T-cell (primary cell): ENCODE data around the gene UBLCP1. TPM values are rescaled to one million over a fixed set of nuclear protein-coding genes. Genes with fewer than 3 reads are reported as not detected.
A peak's percentile ranks its signal among the peaks of the same experiment; 100 is the strongest.

Source experiments
- ATAC-seq, 4 experiments: fragments of 200-7000 bp in 3 of 4; fragments of 150-1000 bp in 1 of 4; cut with Tn5 transposase; replicated peaks in 1 of 4; 1 replicate in 3 of 4; 2 replicates in 1 of 4; pipeline ENCODE4 v1.10.0; 2021; ENCODE audit warnings: moderate library complexity in 3 of 4, mild to moderate bottlenecking in 2 of 4, moderate number of reproducible peaks in 1 of 4
- CTCF ChIA-PET, 2 donors: fragments of 300-600 bp; sonication (Branson Sonifier 250); formaldehyde crosslinking; loops; one replicate each; lab custom pipeline; 2022; ENCODE audit warnings: antibody characterized with exemption in 2 of 2; lab: Charles Lee
- POLR2A ChIA-PET, 2 donors: fragments of 300-600 bp; sonication (Branson Sonifier 250); formaldehyde crosslinking; loops; one replicate each; lab custom pipeline; 2022; ENCODE audit warnings: antibody characterized with exemption in 2 of 2; lab: Charles Lee
- DNase-seq, 35 experiments: peaks; one replicate each; pipeline versions ENCODE4 v3.0.0 to v3.0.0-alpha.2; 2013 to 2023
- H3K27ac ChIP-seq: one replicate; pipeline ENCODE4 v1.5.1; 2013; ENCODE audit warnings: low read length
- H3K27me3 ChIP-seq, 2 experiments: replicated peaks in 1 of 2; 1 replicate in 1 of 2; 2 replicates in 1 of 2; pipeline versions ENCODE4 v1.6.1 to v1.7.0; 2013; ENCODE audit warnings: low read length in 1 of 2, mixed read lengths in 1 of 2; ENCODE audit not compliant: control insufficient read depth in 2 of 2, insufficient read depth in 2 of 2; ENCODE audit errors: extremely low read depth in 1 of 2
- H3K36me3 ChIP-seq, 2 donors: 1 replicate in 1 of 2; 2 replicates in 1 of 2; pipeline versions ENCODE4 v1.6.1 to v1.7.0; 2013; ENCODE audit warnings: low read length in 1 of 2; ENCODE audit not compliant: control insufficient read depth in 2 of 2, insufficient read depth in 1 of 2; ENCODE audit errors: extremely low read depth in 1 of 2
- H3K4me1 ChIP-seq, 2 experiments: 1 replicate in 1 of 2; 2 replicates in 1 of 2; pipeline versions ENCODE4 v1.6.1 to v1.7.0; 2013; ENCODE audit warnings: low read length in 2 of 2, mixed read lengths in 1 of 2; ENCODE audit not compliant: insufficient read depth in 2 of 2, control insufficient read depth in 1 of 2; ENCODE audit errors: extremely low read depth in 1 of 2
- H3K4me3 ChIP-seq, 2 donors: 1 replicate in 1 of 2; 2 replicates in 1 of 2; pipeline versions ENCODE4 v1.5.1 to v1.7.0; 2013; ENCODE audit warnings: mild to moderate bottlenecking in 2 of 2, low read length in 1 of 2, moderate library complexity in 1 of 2; ENCODE audit not compliant: control insufficient read depth in 1 of 2; ENCODE audit errors: extremely low read depth in 1 of 2
- H3K9me3 ChIP-seq: 2 replicates; pipeline ENCODE4 v1.7.0; 2013
- H3K27ac Mint-ChIP-seq, 2 donors: one replicate each; pipeline ENCODE4 v1.8.0; 2020 to 2021; ENCODE audit warnings: mild to moderate bottlenecking in 2 of 2, mixed read lengths in 2 of 2
- H3K27me3 Mint-ChIP-seq, 2 donors: one replicate each; pipeline ENCODE4 v1.8.0; 2021 to 2022; ENCODE audit warnings: mixed read lengths in 2 of 2
- H3K36me3 Mint-ChIP-seq: one replicate; pipeline ENCODE4 v1.8.0; 2021; ENCODE audit warnings: mixed read lengths
- H3K4me1 Mint-ChIP-seq, 3 donors: one replicate each; pipeline ENCODE4 v1.8.0; 2020 to 2022; ENCODE audit warnings: mixed read lengths in 3 of 3, mild to moderate bottlenecking in 1 of 3
- H3K4me3 Mint-ChIP-seq, 3 donors: one replicate each; pipeline ENCODE4 v1.8.0; 2020 to 2022; ENCODE audit warnings: mild to moderate bottlenecking in 3 of 3, mixed read lengths in 3 of 3, moderate library complexity in 3 of 3
- H3K9me3 Mint-ChIP-seq, 3 donors: one replicate each; pipeline ENCODE4 v1.8.0; 2020 to 2022; ENCODE audit warnings: mixed read lengths in 3 of 3
- WGBS: methylation state at CpG from one replicate; pipeline ENCODE4 v1.1.5; 2013; ENCODE audit warnings: missing lambda C conversion rate; ENCODE audit not compliant: insufficient coverage; 5-methylcytosine and 5-hydroxymethylcytosine counted together
- total RNA-seq, 35 experiments: library from RNA in 6 of 35; stranded (reverse) in 6 of 35; fragments of 120-200 nt in 1 of 35; gene quantifications; one replicate each; pipeline versions ENCODE4 v1.2.1 to v1.2.4 and lab custom pipeline; 2013 to 2026

The UBLCP1 gene, protein sequence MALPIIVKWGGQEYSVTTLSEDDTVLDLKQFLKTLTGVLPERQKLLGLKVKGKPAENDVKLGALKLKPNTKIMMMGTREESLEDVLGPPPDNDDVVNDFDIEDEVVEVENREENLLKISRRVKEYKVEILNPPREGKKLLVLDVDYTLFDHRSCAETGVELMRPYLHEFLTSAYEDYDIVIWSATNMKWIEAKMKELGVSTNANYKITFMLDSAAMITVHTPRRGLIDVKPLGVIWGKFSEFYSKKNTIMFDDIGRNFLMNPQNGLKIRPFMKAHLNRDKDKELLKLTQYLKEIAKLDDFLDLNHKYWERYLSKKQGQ
- total RNA-seq (10 to 100 TPM; 22.3 to 29.4 (median 27.4) TPM), total RNA-seq (lab: John Stamatoyannopoulos, UW) (14.3 to 55.0 (median 25.6) reads per million in 29 experiments)
- 42.6 TPM for total RNA-seq (2013)

DNA sequence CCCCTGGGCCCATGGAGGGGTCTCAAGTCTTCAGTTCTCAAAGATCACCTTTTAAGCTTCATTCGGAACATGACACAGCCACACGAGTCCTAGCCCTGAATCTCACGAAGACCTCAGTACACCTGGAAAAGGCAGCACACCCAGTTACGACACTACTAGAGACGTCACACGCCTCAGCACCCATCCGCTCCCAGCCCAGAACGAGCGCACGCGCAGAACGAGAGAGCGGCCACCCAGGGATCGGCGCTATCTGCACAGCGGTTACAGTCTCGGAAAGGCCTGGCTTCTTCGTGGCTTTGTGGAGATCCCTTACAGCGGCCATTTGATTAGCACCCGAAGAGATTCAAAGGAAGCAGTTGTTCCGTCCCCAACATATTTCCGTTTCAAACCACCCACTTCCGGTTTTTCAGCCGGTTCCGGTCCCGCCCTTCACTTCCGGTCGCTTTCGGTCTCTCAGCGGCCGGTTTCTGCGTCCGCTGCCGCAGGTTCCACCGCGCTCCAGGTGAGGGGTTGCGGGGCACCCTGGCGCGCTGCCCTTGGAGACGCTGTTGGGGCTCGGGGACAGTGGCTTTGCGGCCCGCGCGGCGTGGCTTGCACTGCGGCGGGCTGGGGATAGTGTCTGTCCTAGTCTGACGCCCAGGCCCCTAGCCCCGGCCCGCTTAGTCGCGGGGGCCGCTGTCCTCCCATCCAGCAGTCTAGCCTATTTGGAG lies at the start of gene UBLCP1:
Gene UBLCP1 (plus strand): TSS at position 432 of the 710 bp plus-strand sequence. CDS start 5,626 bp downstream, outside the sequence.
- Mint-ChIP-seq H3K9me3 (peaks cover 0 to 4% (median 0%) of the 10 kb centered on the region in 3 donors), H3K27me3 (no peaks in the 10 kb centered on the region), H3K4me1 (peaks cover 49 to 56% (median 55%) of the 10 kb centered on the region in 3 donors), H3K4me3 (peak within 1 kb of the TSS; percentile 93 to 99 (median 98)), H3K27ac (peak within 1 kb of the TSS; percentile 99 to 100), H3K36me3 (peaks cover 22% of the 10 kb centered on the region)
- Histone ChIP-seq H3K27me3 (no peaks in the 10 kb centered on the region), H3K4me3 (peak within 1 kb of the TSS; percentile 82 to 99), H3K27ac (peak within 1 kb of the TSS; percentile 86), H3K9me3 (no peaks in the 10 kb centered on the region), H3K36me3 (no peaks in the 10 kb centered on the region), H3K4me1 (peaks cover 6 to 13% of the 10 kb centered on the region in 2 experiments)
- ATAC-seq = peak; percentile 86 to 89 (median 86)
- ChIA-PET POLR2A (interaction anchor here (0.5 to 1.5 kb wide), 6 partner anchors 17 to 670 kb away, joined by 3 to 16 read pairs (median 3); no protein-coding TSS in a partner anchor), CTCF (interaction anchor here (1.3 to 2.2 kb wide), 6 partner anchors 11 to 106 kb away, joined by 4 to 9 read pairs (median 6); no protein-coding TSS in a partner anchor)
- under 1% methylated on average over 54 of the region's 54 CpGs for WGBS
- peak; percentile 58 to 89 (median 75) for DNase-seq

DNA sequence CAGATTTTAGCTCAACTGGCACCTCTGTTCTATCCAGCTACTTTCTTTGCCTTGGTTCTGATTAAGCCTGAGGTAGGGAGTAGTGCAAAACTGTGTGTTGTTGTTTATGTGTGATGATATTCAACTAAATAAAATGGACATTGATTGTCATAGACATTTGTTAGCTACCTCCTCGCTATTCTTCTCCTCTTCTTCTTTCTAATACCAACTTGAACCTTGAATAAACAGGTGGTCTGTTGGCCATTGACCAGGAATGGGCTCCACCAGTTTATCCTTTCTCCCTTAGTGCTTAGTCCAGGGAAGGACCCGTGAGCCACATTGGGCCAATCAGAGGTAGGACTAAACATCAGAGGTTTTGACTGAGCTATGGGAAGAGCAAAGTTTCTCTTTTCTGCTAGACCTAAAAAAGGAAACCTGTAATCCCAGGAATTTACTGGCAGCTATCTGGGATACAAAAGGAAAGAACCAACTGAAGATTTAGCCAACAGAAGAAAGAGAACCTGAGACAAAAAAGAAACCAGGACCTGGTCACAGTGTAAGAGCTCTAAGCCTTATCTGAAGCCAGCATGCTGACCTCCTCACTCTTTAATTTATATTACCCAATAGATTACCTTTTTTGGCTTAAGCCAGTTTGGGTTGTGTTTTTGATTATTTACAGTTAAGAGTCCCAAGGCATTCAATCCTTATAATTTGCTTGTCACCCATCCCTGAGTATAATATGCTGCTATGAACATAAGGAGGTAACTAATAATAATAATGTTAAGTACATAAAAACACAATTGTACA lies 48.4 kb upstream of the UBLCP1 start:
- Mint-ChIP-seq H3K36me3 (no peaks in the 10 kb centered on the region), H3K9me3 (no peaks in the 10 kb centered on the region), H3K27ac (no peak overlapping the region), H3K4me3 (no peak overlapping the region), H3K4me1 (peaks cover 16 to 21% (median 17%) of the 10 kb centered on the region in 3 donors), H3K27me3 (peaks cover 0 to 2% of the 10 kb centered on the region in 2 donors)
- Histone ChIP-seq H3K9me3 (no peaks in the 10 kb centered on the region), H3K27ac (no peak overlapping the region), H3K4me3 (no peak overlapping the region), H3K4me1 (peaks cover 7 to 14% of the 10 kb centered on the region in 2 experiments), H3K36me3 (no peaks in the 10 kb centered on the region), H3K27me3 (no peaks in the 10 kb centered on the region)
- ChIA-PET CTCF (interaction anchor here (0.5 to 1.5 kb wide), 7 partner anchors 57 to 1175 kb away, joined by 3 to 6 read pairs (median 3); no protein-coding TSS in a partner anchor), POLR2A (interaction anchor here in 1 of 2 donors (0.8 to 1.2 kb wide), 2 partner anchors 38 to 48 kb away, joined by 3 read pairs; no protein-coding TSS in a partner anchor)
- WGBS = no CpG with 5 or more reads among the region's 2 CpGs
- ATAC-seq (no peak), DNase-seq (no peak)

DNA sequence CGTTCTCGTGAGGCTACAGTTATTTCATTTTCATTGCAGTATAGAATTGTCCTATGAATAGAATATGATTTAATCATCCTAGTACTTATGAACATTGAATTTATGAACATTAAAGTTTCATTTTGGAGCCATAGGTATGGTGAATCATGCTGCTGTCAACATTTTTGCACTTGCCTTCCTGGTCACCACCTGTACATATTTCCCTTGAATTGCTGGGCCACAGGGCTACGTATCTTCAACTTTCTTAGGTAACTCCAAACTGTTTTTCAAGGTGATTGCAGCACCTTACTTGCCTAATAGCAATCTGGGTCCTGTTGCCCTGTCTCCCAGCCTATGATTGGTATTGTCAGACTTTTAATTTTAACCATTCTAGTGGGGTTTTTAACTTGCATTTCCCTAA lies 47.2 kb upstream of the UBLCP1 start:
- H3K4me1 Mint-ChIP-seq = peaks cover 5 to 9% (median 5%) of the 10 kb centered on the region in 3 donors
- no peak overlapping the region for H3K27ac ChIP-seq
- no peaks in the 10 kb centered on the region for H3K9me3 Mint-ChIP-seq
- DNase-seq (no peak), ATAC-seq (no peak)
- no peak overlapping the region for H3K27ac Mint-ChIP-seq
- 100% methylated on average over 1 of the region's 3 CpGs for WGBS
- ChIA-PET POLR2A (interaction anchor here in 1 of 2 donors (0.5 kb wide), 1 partner anchor 20 kb away, joined by 6 read pairs; no protein-coding TSS in a partner anchor), CTCF (interaction anchor here in 1 of 2 donors (0.6 kb wide), 1 partner anchor 808 kb away, joined by 3 read pairs; no protein-coding TSS in a partner anchor)
- no peak overlapping the region for H3K4me3 Mint-ChIP-seq
- no peaks in the 10 kb centered on the region for H3K36me3 Mint-ChIP-seq
- no peak overlapping the region for H3K4me3 ChIP-seq
- peaks cover 0 to 2% of the 10 kb centered on the region in 2 donors for H3K27me3 Mint-ChIP-seq
- H3K36me3 ChIP-seq = no peaks in the 10 kb centered on the region
- peaks cover 2 to 9% of the 10 kb centered on the region in 2 experiments for H3K4me1 ChIP-seq
- H3K27me3 ChIP-seq = no peaks in the 10 kb centered on the region
- H3K9me3 ChIP-seq = no peaks in the 10 kb centered on the region

DNA sequence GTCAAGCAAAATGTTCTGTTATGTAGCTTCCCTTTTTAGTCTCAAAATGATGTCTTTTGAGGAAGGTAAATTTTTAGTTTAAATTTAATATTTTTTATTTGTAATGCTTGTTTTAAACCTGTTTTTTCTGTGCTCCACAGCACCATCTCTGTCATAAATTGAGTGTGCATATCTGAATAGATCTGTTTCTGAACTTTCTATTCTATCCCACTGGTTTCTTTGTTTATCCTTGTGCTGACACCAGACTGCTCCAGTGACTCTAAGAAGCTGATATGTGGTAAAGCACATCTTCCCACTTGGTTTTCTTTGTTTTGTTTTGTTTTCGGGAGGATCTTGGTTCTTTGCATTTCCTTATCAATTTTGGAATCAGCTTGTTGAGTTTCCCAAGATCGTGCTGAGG lies 46.6 kb upstream of the UBLCP1 start:
- no peak for DNase-seq
- Mint-ChIP-seq H3K27me3 (peaks cover 0 to 2% of the 10 kb centered on the region in 2 donors), H3K27ac (no peak overlapping the region), H3K9me3 (no peaks in the 10 kb centered on the region), H3K4me3 (no peak overlapping the region), H3K36me3 (no peaks in the 10 kb centered on the region), H3K4me1 (peaks cover 5 to 7% (median 5%) of the 10 kb centered on the region in 3 donors)
- Histone ChIP-seq H3K4me1 (peaks cover 2 to 7% of the 10 kb centered on the region in 2 experiments), H3K27me3 (no peaks in the 10 kb centered on the region), H3K36me3 (no peaks in the 10 kb centered on the region), H3K4me3 (no peak overlapping the region), H3K9me3 (no peaks in the 10 kb centered on the region), H3K27ac (no peak overlapping the region)
- CTCF ChIA-PET = interaction anchor here in 1 of 2 donors (0.6 to 1.0 kb wide), 3 partner anchors 37 to 809 kb away, joined by 3 read pairs; no protein-coding TSS in a partner anchor
- WGBS = no CpG with 5 or more reads among the region's 2 CpGs
- POLR2A ChIA-PET = interaction anchor here in 1 of 2 donors (0.5 kb wide), 1 partner anchor 20 kb away, joined by 6 read pairs; no protein-coding TSS in a partner anchor
- no peak for ATAC-seq

DNA sequence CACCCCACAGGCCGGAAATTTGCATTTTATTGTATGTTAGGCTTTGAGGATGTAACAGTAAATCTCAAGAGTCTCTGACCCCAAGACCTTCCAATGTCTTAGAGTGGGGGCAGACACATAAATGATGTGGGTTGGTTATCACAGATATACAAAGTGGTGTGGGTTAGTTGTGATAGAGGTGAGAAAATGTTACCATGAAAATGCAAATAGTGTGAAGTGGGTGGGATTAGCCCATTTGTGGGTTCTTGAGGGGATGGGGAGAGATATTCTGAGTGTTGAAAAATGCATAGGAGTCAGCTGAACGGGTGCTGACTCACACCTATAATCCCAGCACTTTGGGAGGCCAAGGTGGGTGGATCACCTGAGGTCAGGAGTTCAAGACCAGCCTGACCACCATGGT lies 45.9 kb upstream of the UBLCP1 start:
- ChIA-PET CTCF (interaction anchor here (0.6 to 1.0 kb wide), 4 partner anchors 23 to 156 kb away, joined by 3 to 6 read pairs (median 4); no protein-coding TSS in a partner anchor), POLR2A (no interaction called here)
- Histone ChIP-seq H3K27me3 (no peaks in the 10 kb centered on the region), H3K36me3 (no peaks in the 10 kb centered on the region), H3K4me1 (peaks cover 0 to 2% of the 10 kb centered on the region in 2 experiments), H3K4me3 (no peak overlapping the region), H3K9me3 (no peaks in the 10 kb centered on the region), H3K27ac (no peak overlapping the region)
- Mint-ChIP-seq H3K9me3 (no peaks in the 10 kb centered on the region), H3K4me1 (peaks cover 0 to 3% (median 2%) of the 10 kb centered on the region in 3 donors), H3K36me3 (no peaks in the 10 kb centered on the region), H3K4me3 (no peak overlapping the region), H3K27ac (no peak overlapping the region), H3K27me3 (peaks cover 0 to 2% of the 10 kb centered on the region in 2 donors)
- no CpG with 5 or more reads among the region's 2 CpGs for WGBS
- DNase-seq = no peak
- no peak for ATAC-seq
